ENCODE measurements around the gene DDX1. TPM values are rescaled to one million over a fixed set of nuclear protein-coding genes. Genes with fewer than 3 reads are reported as not detected.

DDX1 gene
- total RNA-seq, 2 experiments from 2014 or later, result 70.2 to 72.1 TPM

GRCh38 chr2:15660491-15661294 is 69.0 kb downstream of the DDX1 start:
- no peak for ATAC-seq
- ChIA-PET POLR2A (no interaction called here), CTCF (no interaction called here)

GRCh38 chr2:15661295-15661569 is 69.6 kb downstream of the DDX1 start:
- Mint-ChIP-seq H3K36me3 (ENCODE audit: low read depth) (no peaks in the 10 kb centered on the region), H3K27ac (no peak overlapping the region), H3K4me3 (no peak overlapping the region), H3K27me3 (ENCODE audit: low read depth) (no peaks in the 10 kb centered on the region), H3K4me1 (ENCODE audit: low read depth) (no peaks in the 10 kb centered on the region), H3K9me3 (ENCODE audit: insufficient read depth) (no peaks in the 10 kb centered on the region)
- ATAC-seq, result no peak
- ChIA-PET CTCF (no interaction called here), POLR2A (no interaction called here)
- no peak for DNase-seq

More at GRCh38 chr2:15660491-15661294, 69.0 kb downstream of the DDX1 start:
- H3K4me3 Mint-ChIP-seq, result no peak overlapping the region
- no peak for DNase-seq
- no peak overlapping the region for H3K27ac Mint-ChIP-seq
- no peaks in the 10 kb centered on the region for H3K9me3 Mint-ChIP-seq (ENCODE audit: insufficient read depth)
- no peaks in the 10 kb centered on the region for H3K4me1 Mint-ChIP-seq (ENCODE audit: low read depth)
- no peaks in the 10 kb centered on the region for H3K36me3 Mint-ChIP-seq (ENCODE audit: low read depth)
- H3K27me3 Mint-ChIP-seq (ENCODE audit: low read depth), result no peaks in the 10 kb centered on the region

- ChIA-PET POLR2A (no interaction called here), CTCF (no interaction called here)
- DNase-seq (no peak), ATAC-seq (no peak)
- Mint-ChIP-seq H3K36me3 (ENCODE audit: low read depth) (no peaks in the 10 kb centered on the region), H3K4me3 (no peak overlapping the region), H3K4me1 (ENCODE audit: low read depth) (no peaks in the 10 kb centered on the region), H3K27me3 (ENCODE audit: low read depth) (no peaks in the 10 kb centered on the region), H3K27ac (no peak overlapping the region), H3K9me3 (ENCODE audit: insufficient read depth) (no peaks in the 10 kb centered on the region)
Observed at GRCh38 chr2:15662026-15662425, 70.4 kb downstream of the DDX1 start.

GRCh38 chr2:15662579-15662978 is 70.9 kb downstream of the DDX1 start:
- Mint-ChIP-seq H3K27me3 (ENCODE audit: low read depth) (no peaks in the 10 kb centered on the region), H3K9me3 (ENCODE audit: insufficient read depth) (no peaks in the 10 kb centered on the region), H3K27ac (no peak overlapping the region), H3K36me3 (ENCODE audit: low read depth) (no peaks in the 10 kb centered on the region), H3K4me1 (ENCODE audit: low read depth) (no peaks in the 10 kb centered on the region), H3K4me3 (no peak overlapping the region)
- DNase-seq (no peak), ATAC-seq (no peak)
- ChIA-PET CTCF (no interaction called here), POLR2A (no interaction called here)

- H3K4me3 Mint-ChIP-seq, result no peak overlapping the region
- ChIA-PET CTCF (no interaction called here), POLR2A (no interaction called here)
- H3K4me1 Mint-ChIP-seq (ENCODE audit: low read depth), result no peaks in the 10 kb centered on the region
- no peak overlapping the region for H3K27ac Mint-ChIP-seq
- no peaks in the 10 kb centered on the region for H3K36me3 Mint-ChIP-seq (ENCODE audit: low read depth)
- no peak for ATAC-seq
- H3K9me3 Mint-ChIP-seq (ENCODE audit: insufficient read depth), result no peaks in the 10 kb centered on the region
- no peak for DNase-seq
- H3K27me3 Mint-ChIP-seq (ENCODE audit: low read depth), result no peaks in the 10 kb centered on the region
Observed at GRCh38 chr2:15663802-15664201, 72.1 kb downstream of the DDX1 start.

- H3K36me3 Mint-ChIP-seq (ENCODE audit: low read depth), result no peaks in the 10 kb centered on the region
- no peak for ATAC-seq
- H3K9me3 Mint-ChIP-seq (ENCODE audit: insufficient read depth), result no peaks in the 10 kb centered on the region
- H3K27ac Mint-ChIP-seq, result no peak overlapping the region
- ChIA-PET POLR2A (no interaction called here), CTCF (no interaction called here)
- no peak for DNase-seq
- no peaks in the 10 kb centered on the region for H3K4me1 Mint-ChIP-seq (ENCODE audit: low read depth)
- H3K27me3 Mint-ChIP-seq (ENCODE audit: low read depth), result no peaks in the 10 kb centered on the region
- H3K4me3 Mint-ChIP-seq, result no peak overlapping the region
Observed at GRCh38 chr2:15664273-15665066, 72.8 kb downstream of the DDX1 start.

GRCh38 chr2:15665067-15665942 is 73.6 kb downstream of the DDX1 start:
- CTCF ChIA-PET, result no interaction called here
- ATAC-seq, result no peak
- no peaks in the 10 kb centered on the region for H3K4me1 Mint-ChIP-seq (ENCODE audit: low read depth)
- POLR2A ChIA-PET, result no interaction called here
- H3K27ac Mint-ChIP-seq, result no peak overlapping the region
- no peak for DNase-seq
- H3K9me3 Mint-ChIP-seq (ENCODE audit: insufficient read depth), result no peaks in the 10 kb centered on the region
- no peaks in the 10 kb centered on the region for H3K27me3 Mint-ChIP-seq (ENCODE audit: low read depth)
- H3K36me3 Mint-ChIP-seq (ENCODE audit: low read depth), result no peaks in the 10 kb centered on the region
- no peak overlapping the region for H3K4me3 Mint-ChIP-seq

GRCh38 chr2:15665943-15666460 is 74.3 kb downstream of the DDX1 start:
- ChIA-PET CTCF (no interaction called here), POLR2A (no interaction called here)
- H3K9me3 Mint-ChIP-seq (ENCODE audit: insufficient read depth), result no peaks in the 10 kb centered on the region
- H3K27me3 Mint-ChIP-seq (ENCODE audit: low read depth), result no peaks in the 10 kb centered on the region
- DNase-seq, result no peak
- no peak overlapping the region for H3K4me3 Mint-ChIP-seq
- no peak overlapping the region for H3K27ac Mint-ChIP-seq
- no peak for ATAC-seq
- H3K4me1 Mint-ChIP-seq (ENCODE audit: low read depth), result no peaks in the 10 kb centered on the region
- no peaks in the 10 kb centered on the region for H3K36me3 Mint-ChIP-seq (ENCODE audit: low read depth)

- H3K27ac Mint-ChIP-seq, result no peak overlapping the region
- H3K4me1 Mint-ChIP-seq (ENCODE audit: low read depth), result no peaks in the 10 kb centered on the region
- no peak overlapping the region for H3K4me3 Mint-ChIP-seq
- H3K27me3 Mint-ChIP-seq (ENCODE audit: low read depth), result no peaks in the 10 kb centered on the region
- no peaks in the 10 kb centered on the region for H3K36me3 Mint-ChIP-seq (ENCODE audit: low read depth)
- ChIA-PET POLR2A (no interaction called here), CTCF (no interaction called here)
- DNase-seq (no peak), ATAC-seq (no peak)
- H3K9me3 Mint-ChIP-seq (ENCODE audit: insufficient read depth), result no peaks in the 10 kb centered on the region
Observed at GRCh38 chr2:15666861-15667808, 75.5 kb downstream of the DDX1 start.

GRCh38 chr2:15667809-15668556 is 76.3 kb downstream of the DDX1 start:
- POLR2A ChIA-PET, result no interaction called here
- Mint-ChIP-seq H3K9me3 (ENCODE audit: insufficient read depth) (no peaks in the 10 kb centered on the region), H3K36me3 (ENCODE audit: low read depth) (no peaks in the 10 kb centered on the region), H3K27me3 (ENCODE audit: low read depth) (no peaks in the 10 kb centered on the region), H3K27ac (no peak overlapping the region), H3K4me1 (ENCODE audit: low read depth) (no peaks in the 10 kb centered on the region), H3K4me3 (no peak overlapping the region)
- DNase-seq (no peak), ATAC-seq (no peak)
- CTCF ChIA-PET, result no interaction called here
